Psoas muscle (tissue), 8 donors: ENCODE measurements around the gene TPO. TPM values are rescaled to one million over a fixed set of nuclear protein-coding genes. Genes with fewer than 3 reads are reported as not detected.
"Not testable (repeated sequence)": the region's sequence is repeated elsewhere in the genome, so short reads cannot be mapped to it uniquely, and the experiment has no call there.

Experiments
- ATAC-seq, 4 donors: fragments of 200-7000 bp; cut with Tn5 transposase; one replicate each; pipeline ENCODE4 v1.9.1; 2020; ENCODE audit warnings: moderate library complexity in 3 of 4, mild to moderate bottlenecking in 2 of 4
- DNase-seq, 2 donors: peaks; one replicate each; pipeline ENCODE4 v3.0.0-alpha.2; 2020
- H3K27ac ChIP-seq: fragments of 200-600 bp; one replicate; pipeline ENCODE4 v1.8.0; 2022
- H3K27me3 ChIP-seq, 3 donors: fragments of 200-600 bp in 1 of 3; one replicate each; pipeline versions ENCODE4 v1.6.1 to v1.8.0; 2013 to 2022; ENCODE audit warnings: low read length in 2 of 3, mild to moderate bottlenecking in 2 of 3, moderate library complexity in 1 of 3; ENCODE audit not compliant: insufficient read depth in 3 of 3
- H3K36me3 ChIP-seq, 2 donors: fragments of 200-600 bp in 1 of 2; one replicate each; pipeline versions ENCODE4 v1.6.1 to v1.8.0; 2013 to 2022; ENCODE audit warnings: low read depth in 1 of 2, mild to moderate bottlenecking in 1 of 2, moderate library complexity in 1 of 2; ENCODE audit not compliant: insufficient read depth in 1 of 2
- H3K4me1 ChIP-seq: fragments of 200-600 bp; one replicate; pipeline ENCODE4 v1.8.0; 2022
- H3K4me3 ChIP-seq: fragments of 200-600 bp; one replicate; pipeline ENCODE4 v1.8.0; 2022; ENCODE audit warnings: mild to moderate bottlenecking
- H3K9me3 ChIP-seq: fragments of 200-600 bp; one replicate; pipeline ENCODE4 v1.8.0; 2022
- WGBS, 3 donors: extraction: QIAGEN DNeasy Blood & Tissue Kit; methylation state at CpG; one replicate each; pipeline versions ENCODE4 v1.1.6 to v1.1.7; 2013; 5-methylcytosine and 5-hydroxymethylcytosine counted together
- intact Hi-C, 2 donors: fragments of 100-400 bp; cut with DNase I; formaldehyde crosslinking; loops; one replicate each; pipeline versions ENCODE4 v1.11.0 to v1.14.2; 2022
- polyA plus RNA-seq, 3 donors: library from polyadenylated mRNA; stranded (reverse); fragments of 200-250 nt; gene quantifications; one replicate each; pipeline ENCODE4 v1.2.3, GENCODE V29; 2013
- total RNA-seq, 4 donors: library from RNA; stranded (reverse); fragmentation: NEBNext Ultra II Directional in 2 of 4; extraction: Animal tissue kit (Norgen Biotek cat#: 25700) in 2 of 4; gene quantifications; one replicate each; pipeline versions ENCODE4 v1.2.1 to v1.2.4, GENCODE V29; 2021 to 2023
- TF ChIP-seq, protein P1 (sequence below): fragments of 200-600 bp; IDR thresholded peaks from one replicate; pipeline ENCODE4 v1.8.0; 2022; ENCODE audit warnings: antibody characterized with exemption
- donor health status: healthy with polysubstance abuse.
- donor health status: DM: no; HTN: no; CAD: no; lungs with moderate emphysema.
- donor health status: Bipolar disorder and iron deficiency.
- donor health status: healthy.
- donor health status: DM: yes; HTN: yes; CAD: no.
- donor health status: DM: no; HTN: no; CAD: no.
- donor health status: DM: no; HTN: no; CAD: no.
- donor health status: DM: yes; HTN: yes; CAD: no.

Gene TPO
- total and polyA plus RNA-seq, 7 donors: 2.1 to 4.5 (median 3.8) TPM

- ATAC-seq (no peak), DNase-seq (no peak)
- H3K36me3 ChIP-seq: no peaks in the 10 kb centered on the region
- no peaks in the 10 kb centered on the region for H3K4me1 ChIP-seq
- TF ChIP-seq, protein P1, sequence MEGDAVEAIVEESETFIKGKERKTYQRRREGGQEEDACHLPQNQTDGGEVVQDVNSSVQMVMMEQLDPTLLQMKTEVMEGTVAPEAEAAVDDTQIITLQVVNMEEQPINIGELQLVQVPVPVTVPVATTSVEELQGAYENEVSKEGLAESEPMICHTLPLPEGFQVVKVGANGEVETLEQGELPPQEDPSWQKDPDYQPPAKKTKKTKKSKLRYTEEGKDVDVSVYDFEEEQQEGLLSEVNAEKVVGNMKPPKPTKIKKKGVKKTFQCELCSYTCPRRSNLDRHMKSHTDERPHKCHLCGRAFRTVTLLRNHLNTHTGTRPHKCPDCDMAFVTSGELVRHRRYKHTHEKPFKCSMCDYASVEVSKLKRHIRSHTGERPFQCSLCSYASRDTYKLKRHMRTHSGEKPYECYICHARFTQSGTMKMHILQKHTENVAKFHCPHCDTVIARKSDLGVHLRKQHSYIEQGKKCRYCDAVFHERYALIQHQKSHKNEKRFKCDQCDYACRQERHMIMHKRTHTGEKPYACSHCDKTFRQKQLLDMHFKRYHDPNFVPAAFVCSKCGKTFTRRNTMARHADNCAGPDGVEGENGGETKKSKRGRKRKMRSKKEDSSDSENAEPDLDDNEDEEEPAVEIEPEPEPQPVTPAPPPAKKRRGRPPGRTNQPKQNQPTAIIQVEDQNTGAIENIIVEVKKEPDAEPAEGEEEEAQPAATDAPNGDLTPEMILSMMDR: no peak
- 65 to 67% (median 66%) methylated on average over 8 of the region's 8 CpGs for WGBS, 3 donors
- H3K27me3 ChIP-seq: no peaks in the 10 kb centered on the region
- H3K4me3 ChIP-seq: no peak overlapping the region
- H3K9me3 ChIP-seq: no peaks in the 10 kb centered on the region
- no peak overlapping the region for H3K27ac ChIP-seq
- intact Hi-C loops: no loop called here
Observed at GRCh38 chr2:1515073-1515430, 101.8 kb downstream of the TPO start.

DNA sequence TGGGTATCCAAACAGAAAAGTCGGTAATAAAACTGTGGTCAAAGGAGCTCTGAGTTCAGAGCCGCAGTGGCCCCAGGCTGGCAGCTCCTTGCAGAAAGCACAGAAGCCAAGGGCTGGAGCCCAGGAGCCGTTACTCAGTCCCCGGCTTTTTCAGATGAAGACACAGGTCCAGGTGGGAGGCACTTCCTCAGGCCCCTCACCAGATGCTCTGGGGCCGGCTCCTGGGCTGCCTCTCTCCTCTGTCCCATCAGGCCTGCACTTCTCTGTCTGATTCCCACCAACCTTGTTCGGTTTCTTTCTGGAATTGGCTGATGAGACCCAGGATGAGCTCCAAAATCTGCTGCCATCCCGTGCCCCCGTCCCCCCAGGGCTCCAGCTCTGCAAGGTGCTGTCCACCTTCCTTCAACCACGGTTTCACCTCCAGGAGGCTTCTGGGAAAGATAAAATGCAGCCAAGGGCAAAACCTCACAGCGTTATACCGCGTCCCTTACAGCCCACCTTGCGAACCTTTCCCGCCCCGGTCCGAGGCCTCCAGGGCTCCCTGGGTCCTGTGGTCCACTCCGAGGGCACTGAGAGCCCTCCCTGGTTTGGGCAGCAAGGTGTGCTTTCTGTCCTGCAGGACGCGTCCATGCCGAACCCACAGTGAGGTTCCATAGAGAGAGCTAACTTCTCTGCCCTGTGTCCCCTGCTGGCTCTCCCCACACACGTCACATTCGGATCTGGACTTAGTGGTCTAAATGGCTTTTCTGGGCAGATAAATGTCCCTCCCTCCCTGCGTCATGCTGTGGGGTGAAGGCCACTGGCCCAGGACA lies 102.9 kb downstream of the TPO start:
- ATAC-seq (no peak), DNase-seq (no peak)
- intact Hi-C loops: no loop called here
- Histone ChIP-seq H3K4me3 (no peak overlapping the region), H3K4me1 (no peaks in the 10 kb centered on the region), H3K36me3 (no peaks in the 10 kb centered on the region), H3K27me3 (no peaks in the 10 kb centered on the region), H3K9me3 (no peaks in the 10 kb centered on the region), H3K27ac (no peak overlapping the region)
- TF ChIP-seq, protein P1: no peak
- WGBS, 3 donors: 82 to 87% (median 84%) methylated on average over 23 of the region's 23 CpGs

DNA sequence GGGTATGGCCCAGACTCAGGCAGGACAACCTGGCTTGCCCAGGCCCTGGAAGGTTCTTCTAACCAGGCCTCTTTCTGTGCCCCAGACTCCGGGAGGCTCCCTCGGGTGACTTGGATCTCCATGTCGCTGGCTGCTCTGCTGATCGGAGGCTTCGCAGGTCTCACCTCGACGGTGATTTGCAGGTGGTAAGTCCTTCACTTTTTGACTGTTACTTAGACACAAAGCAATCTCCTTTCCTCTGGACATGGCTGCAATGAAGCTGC lies 103.5 kb downstream of the TPO start:
- ATAC-seq: no peak
- Histone ChIP-seq H3K27ac (no peak overlapping the region), H3K9me3 (no peaks in the 10 kb centered on the region), H3K4me3 (no peak overlapping the region), H3K36me3 (no peaks in the 10 kb centered on the region), H3K27me3 (no peaks in the 10 kb centered on the region), H3K4me1 (no peaks in the 10 kb centered on the region)
- 87 to 92% (median 90%) methylated on average over 7 of the region's 7 CpGs for WGBS, 3 donors
- DNase-seq: no peak
- intact Hi-C loops: no loop called here
- TF ChIP-seq, protein P1: no peak

DNA sequence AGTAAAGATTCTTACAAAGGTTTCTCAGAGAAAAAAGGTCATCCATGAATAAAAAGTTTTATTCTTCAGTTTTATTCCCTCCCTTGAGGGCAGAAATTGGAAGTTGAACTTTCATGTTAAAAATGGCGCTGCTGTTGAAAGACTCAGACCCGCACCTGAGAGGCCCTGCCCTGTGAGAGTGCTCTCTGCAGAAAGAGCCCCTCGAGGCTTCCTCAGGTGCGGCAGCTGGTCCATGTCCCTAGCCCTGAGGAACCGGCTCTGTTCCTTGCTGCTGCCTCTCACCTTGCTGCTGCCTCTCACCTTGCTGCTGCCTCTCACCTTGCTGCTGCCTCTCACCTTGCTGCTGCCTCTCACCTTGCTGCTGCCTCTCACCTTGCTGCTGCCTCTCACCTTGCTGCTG lies 104.0 kb downstream of the TPO start:
- H3K4me1 ChIP-seq, H3K4me3 ChIP-seq, H3K9me3 ChIP-seq, intact Hi-C loops, H3K27ac ChIP-seq, H3K36me3 ChIP-seq, H3K27me3 ChIP-seq, ATAC-seq, DNase-seq: not testable (repeated sequence)
- 81 to 86% (median 85%) methylated on average over 5 of the region's 5 CpGs for WGBS, 3 donors

DNA sequence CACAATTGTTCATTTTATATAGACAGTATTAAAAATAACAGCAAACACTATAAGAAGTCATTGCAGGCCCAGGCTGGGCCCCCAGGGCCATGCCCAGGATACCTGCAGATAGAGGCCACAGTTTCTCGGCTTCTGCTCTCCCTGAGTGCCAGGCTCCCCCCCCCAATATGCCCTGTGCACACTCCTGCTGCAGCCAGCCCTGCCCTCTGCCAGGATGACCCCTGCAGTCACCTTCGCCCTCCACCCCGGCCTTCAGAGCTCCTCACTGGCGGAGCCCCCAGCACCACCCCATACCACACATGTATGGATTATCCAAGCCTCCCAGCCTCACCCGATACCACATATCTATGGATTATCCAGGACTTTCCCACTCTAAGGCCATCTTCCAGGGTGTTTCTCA lies 104.5 kb downstream of the TPO start:
- TF ChIP-seq, protein P1: no peak
- no peaks in the 10 kb centered on the region for H3K9me3 ChIP-seq
- no peaks in the 10 kb centered on the region for H3K36me3 ChIP-seq
- no peaks in the 10 kb centered on the region for H3K27me3 ChIP-seq
- no peak for ATAC-seq
- no peak overlapping the region for H3K4me3 ChIP-seq
- H3K4me1 ChIP-seq: no peaks in the 10 kb centered on the region
- no peak overlapping the region for H3K27ac ChIP-seq
- WGBS, 3 donors: 91 to 98% (median 93%) methylated on average over 5 of the region's 5 CpGs
- intact Hi-C loops: no loop called here
- DNase-seq: no peak
